ENCODE data around the gene DOK1. TPM values are rescaled to one million over a fixed set of nuclear protein-coding genes. Genes with fewer than 3 reads are reported as not detected.

DOK1 gene
- total RNA-seq (10 to 100 TPM; 26.7 to 35.2 TPM), polyA plus RNA-seq (ENCODE audit: insufficient read length in 6 of 6) (10 to 100 TPM in 2 of 6 donors, 1 to 10 TPM in 4; 8.7 to 12.3 (median 9.7) TPM)
- long read RNA-seq, donor 1, transcript DOK1-201 (5 exons, 2,555 nt), result major isoform, 6 of 14 reads
- long read RNA-seq, donor 1, partial matches to known transcripts, result 8 of 14 reads
- long read RNA-seq, donor 1, other reads (novel, unspliced or antisense), result 0 of 14 reads
- long read RNA-seq, donor 2, partial matches to known transcripts, result 0 of 5 reads
- long read RNA-seq, donor 2, other reads (novel, unspliced or antisense), result 0 of 5 reads
- long read RNA-seq, donor 3, partial matches to known transcripts, result 0 of 3 reads
- long read RNA-seq, donor 3, other reads (novel, unspliced or antisense), result 0 of 3 reads
- long read RNA-seq, donor 4, transcript DOK1-201 (5 exons, 2,555 nt), result major isoform, 8 of 17 reads
- long read RNA-seq, donor 4, partial matches to known transcripts, result 1 of 17 reads
- long read RNA-seq, donor 4, other reads (novel, unspliced or antisense), result 2 of 17 reads
- long read RNA-seq, donor 5, partial matches to known transcripts, result 0 of 3 reads
- long read RNA-seq, donor 5, other reads (novel, unspliced or antisense), result 0 of 3 reads
- long read RNA-seq, donor 6, partial matches to known transcripts, result 0 of 7 reads
- long read RNA-seq, donor 6, other reads (novel, unspliced or antisense), result 0 of 7 reads
- long read RNA-seq, donor 7, partial matches to known transcripts, result 0 of 1 reads
- long read RNA-seq, donor 7, other reads (novel, unspliced or antisense), result 0 of 1 reads
- long read RNA-seq, donor 8, transcript DOK1-201 (5 exons, 2,555 nt), result major isoform, 5 of 5 reads
- long read RNA-seq, donor 8, partial matches to known transcripts, result 0 of 5 reads
- long read RNA-seq, donor 8, other reads (novel, unspliced or antisense), result 0 of 5 reads
- long read RNA-seq, donor 9, result 0 reads
- long read RNA-seq, donor 10, transcript DOK1-201 (5 exons, 2,555 nt), result major isoform, 6 of 11 reads
- long read RNA-seq, donor 10, partial matches to known transcripts, result 1 of 11 reads
- long read RNA-seq, donor 10, other reads (novel, unspliced or antisense), result 2 of 11 reads
- long read RNA-seq, donor 11, partial matches to known transcripts, result 0 of 3 reads
- long read RNA-seq, donor 11, other reads (novel, unspliced or antisense), result 0 of 3 reads
- long read RNA-seq, donor 12, partial matches to known transcripts, result 0 of 2 reads
- long read RNA-seq, donor 12, other reads (novel, unspliced or antisense), result 0 of 2 reads

DNA sequence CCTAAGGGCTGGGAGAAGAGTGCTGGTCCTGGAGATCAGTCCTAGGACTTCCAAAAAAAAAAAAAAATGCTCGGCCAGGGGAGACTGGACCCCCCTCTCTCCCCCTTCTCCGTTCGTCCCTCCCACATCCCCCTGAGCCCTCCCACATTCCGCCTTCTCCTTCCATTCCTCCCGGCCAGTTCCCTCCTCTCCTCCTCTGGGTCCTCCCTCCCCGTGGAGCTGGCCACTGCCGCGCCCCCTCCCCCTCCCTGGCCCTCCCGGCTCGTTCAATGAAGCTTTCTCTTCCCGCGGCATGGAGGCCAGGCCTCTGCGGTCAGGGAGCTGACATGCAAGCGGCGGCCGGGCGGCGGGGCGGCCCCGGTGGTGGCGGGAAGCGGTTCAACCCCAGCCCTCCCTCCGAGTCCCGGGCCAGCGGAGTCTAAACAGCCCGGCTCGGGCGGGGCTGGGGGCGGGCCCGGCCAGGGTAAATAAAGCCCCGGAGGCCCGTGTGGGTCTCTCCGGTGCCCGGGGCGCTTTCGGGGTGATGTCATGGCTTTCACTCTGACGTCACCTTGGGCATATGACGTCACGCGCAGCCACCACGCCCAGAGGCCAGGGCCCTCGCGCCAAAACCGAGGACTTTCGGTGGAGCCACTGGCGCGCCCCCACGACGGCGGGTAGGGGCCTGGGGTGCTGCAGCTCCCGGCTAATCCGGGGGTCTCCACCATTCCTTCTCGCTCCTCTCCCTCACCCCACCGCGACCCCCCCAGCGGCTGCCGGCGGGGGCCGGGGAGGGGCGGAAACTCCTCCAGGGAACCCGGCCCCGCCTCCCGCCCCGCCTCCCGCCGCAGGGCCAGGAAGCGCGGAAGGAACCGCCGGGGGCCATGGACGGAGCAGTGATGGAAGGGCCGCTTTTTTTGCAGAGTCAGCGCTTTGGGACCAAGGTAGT, at the start of gene DOK1, which contains the start of gene LOXL3:
Gene DOK1 (plus strand): TSS at position 829 of the 928 bp plus-strand sequence. CDS start 35 bp downstream, at position 864.
Gene LOXL3 (minus strand): TSS at position 51 of the 928 bp plus-strand sequence. CDS start 1,308 bp downstream, outside the sequence.
- Histone ChIP-seq H3K27ac (peak within 1 kb of the TSS; percentile 84 to 93), H3K27me3 (no peaks in the 10 kb centered on the region), H3K4me3 (peak within 1 kb of the TSS; percentile 72 to 95), H3K4me1 (peaks cover 13 to 59% of the 10 kb centered on the region in 2 donors), H3K9me3 (no peaks in the 10 kb centered on the region), H3K36me3 (peaks cover 0 to 11% of the 10 kb centered on the region in 2 donors)
- no peak for TF ChIP-seq CTCF (IDR thresholded peaks at IDR 0.05)
- intact Hi-C loops (cut with DNase I), result no loop called here
- peak; percentile 88 to 97 (median 93) for DNase-seq
- peak; percentile 91 for ATAC-seq

GRCh38 chr2:74505448-74506246, 48.9 kb upstream of the DOK1 start:
- peaks cover 0 to 18% of the 10 kb centered on the region in 2 donors for H3K36me3 ChIP-seq
- intact Hi-C loops (cut with DNase I), result no loop called here
- H3K27ac ChIP-seq, result peak overlapping the region in 1 of 2 donors; percentile 98
- H3K27me3 ChIP-seq, result peaks cover 19 to 57% of the 10 kb centered on the region in 2 donors
- H3K9me3 ChIP-seq, result no peaks in the 10 kb centered on the region
- H3K4me1 ChIP-seq, result peaks cover 24 to 62% of the 10 kb centered on the region in 2 donors
- peak overlapping the region in 1 of 2 donors; percentile 79 for H3K4me3 ChIP-seq
- no peak for TF ChIP-seq CTCF (IDR thresholded peaks at IDR 0.05)
- DNase-seq (no peak), ATAC-seq (no peak)

DNA sequence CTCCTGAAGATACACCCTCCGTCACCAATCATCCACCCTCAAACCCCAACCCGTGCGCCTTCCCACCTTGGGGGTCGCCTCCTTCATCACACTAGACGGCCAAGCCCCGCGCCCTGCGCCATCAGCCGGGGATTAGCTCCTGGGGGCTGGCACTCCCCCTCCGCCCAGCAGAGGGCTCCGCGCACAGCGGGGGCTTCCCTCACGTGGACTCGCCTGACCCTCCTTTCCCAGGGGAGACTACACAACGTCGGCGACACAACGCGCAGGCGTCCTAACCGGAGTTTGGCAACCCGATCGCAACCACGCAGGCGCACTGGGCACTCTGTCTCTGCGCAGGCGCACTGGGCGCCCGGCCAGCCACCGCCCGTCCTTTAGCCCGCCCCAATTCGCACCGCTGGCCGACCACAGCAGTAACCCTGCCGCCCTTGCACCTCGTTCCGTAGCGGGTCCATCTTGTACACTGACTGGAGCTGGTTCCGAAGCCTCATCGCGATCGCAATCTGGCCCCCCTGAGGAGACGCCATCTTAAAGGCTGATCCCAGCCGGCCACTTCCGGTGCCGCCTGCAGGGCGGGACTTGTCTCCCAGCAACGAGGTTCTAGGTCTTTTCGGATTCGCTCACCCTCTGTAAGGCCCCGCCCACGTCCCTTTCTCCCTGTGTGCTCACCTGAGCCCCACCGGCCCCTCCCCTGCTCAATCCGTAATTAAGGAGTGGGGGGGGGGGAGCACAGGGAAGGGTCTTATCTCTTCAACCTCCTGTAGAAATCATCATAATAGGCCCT, 47.2 kb upstream of the DOK1 start, which contains the start of gene PCGF1:
Gene PCGF1 (minus strand): TSS at position 551 of the 781 bp plus-strand sequence. CDS start 27 bp downstream, at position 524.
- TF ChIP-seq CTCF (IDR thresholded peaks at IDR 0.05), result peak in 1 of 2 donors; percentile 32
- DNase-seq (peak; percentile 96 to 100 (median 99)), ATAC-seq (peak; percentile 91)
- H3K9me3 ChIP-seq, result no peaks in the 10 kb centered on the region
- peaks cover 0 to 18% of the 10 kb centered on the region in 2 donors for H3K36me3 ChIP-seq
- intact Hi-C loops (cut with DNase I), result no loop called here
- peaks cover 34 to 57% of the 10 kb centered on the region in 2 donors for H3K27me3 ChIP-seq
- H3K27ac ChIP-seq, result peak within 1 kb of the TSS; percentile 98
- peak within 1 kb of the TSS; percentile 52 to 79 for H3K4me3 ChIP-seq
- peaks cover 24 to 52% of the 10 kb centered on the region in 2 donors for H3K4me1 ChIP-seq

All from left lung (tissue), 14 donors.